Naive thymus-derived CD4-positive, alpha-beta T cell (primary cell): ENCODE measurements around the gene PLCL2. TPM values are rescaled to one million over a fixed set of nuclear protein-coding genes. Genes with fewer than 3 reads are reported as not detected.

ENCODE experiments used
- ATAC-seq: fragments of 150-1000 bp; cut with Tn5 transposase; 2 replicates; pipeline ENCODE4 v1.10.0; 2021; ENCODE audit warnings: mild to moderate bottlenecking, moderate library complexity
- CTCF ChIA-PET: fragments of 350-600 bp; sonication (Branson Sonifier 250); formaldehyde crosslinking; loops from one replicate; lab custom pipeline; 2021; ENCODE audit warnings: antibody characterized with exemption; lab: Charles Lee
- POLR2A ChIA-PET: fragments of 350-600 bp; sonication (Branson Sonifier 250); formaldehyde crosslinking; loops from one replicate; lab custom pipeline; 2021; ENCODE audit warnings: antibody characterized with exemption, inconsistent platforms; lab: Charles Lee
- DNase-seq, 9 donors: peaks; one replicate each; pipeline versions ENCODE4 v3.0.0 to v3.0.0-alpha.2; 2020 to 2022; ENCODE audit warnings: mixed read lengths in 1 of 9
- H3K27ac ChIP-seq: one replicate; pipeline ENCODE4 v1.7.0; 2013; ENCODE audit warnings: mild to moderate bottlenecking, low read depth, low read length, moderate library complexity
- H3K27me3 ChIP-seq, 2 donors: one replicate each; pipeline ENCODE4 v1.7.0; 2013; ENCODE audit warnings: low read length in 2 of 2, mild to moderate bottlenecking in 2 of 2, moderate library complexity in 2 of 2; ENCODE audit not compliant: control insufficient read depth in 2 of 2, insufficient read depth in 2 of 2
- H3K36me3 ChIP-seq, 3 experiments: 1 replicate in 2 of 3; 2 replicates in 1 of 3; pipeline ENCODE4 v1.7.0; 2013; ENCODE audit warnings: low read length in 3 of 3, mild to moderate bottlenecking in 3 of 3, moderate library complexity in 1 of 3; ENCODE audit not compliant: insufficient read depth in 3 of 3, control insufficient read depth in 2 of 3
- H3K4me1 ChIP-seq, 2 donors: one replicate each; pipeline ENCODE4 v1.7.0; 2013; ENCODE audit warnings: low read length in 2 of 2, mild to moderate bottlenecking in 2 of 2, moderate library complexity in 1 of 2; ENCODE audit not compliant: control insufficient read depth in 2 of 2, insufficient read depth in 2 of 2
- H3K4me3 ChIP-seq: 2 replicates; pipeline ENCODE4 v1.7.0; 2013; ENCODE audit warnings: mild to moderate bottlenecking, low read length
- H3K9me3 ChIP-seq, 3 experiments: 1 replicate in 2 of 3; 2 replicates in 1 of 3; pipeline ENCODE4 v1.7.0; 2013; ENCODE audit warnings: low read length in 3 of 3; ENCODE audit not compliant: control insufficient read depth in 2 of 3
- H3K27ac Mint-ChIP-seq, 9 donors: one replicate each; pipeline ENCODE4 v1.8.0; 2020 to 2022; ENCODE audit warnings: mixed read lengths in 9 of 9, mild to moderate bottlenecking in 8 of 9, moderate library complexity in 5 of 9, inconsistent platforms in 2 of 9
- H3K27me3 Mint-ChIP-seq, 5 donors: one replicate each; pipeline ENCODE4 v1.8.0; 2021 to 2022; ENCODE audit warnings: mixed read lengths in 5 of 5, mild to moderate bottlenecking in 1 of 5
- H3K36me3 Mint-ChIP-seq, 5 donors: one replicate each; pipeline ENCODE4 v1.8.0; 2020 to 2022; ENCODE audit warnings: mixed read lengths in 5 of 5, mild to moderate bottlenecking in 3 of 5, inconsistent platforms in 1 of 5
- H3K4me1 Mint-ChIP-seq, 7 donors: one replicate each; pipeline ENCODE4 v1.8.0; 2020 to 2022; ENCODE audit warnings: mixed read lengths in 7 of 7, mild to moderate bottlenecking in 3 of 7, inconsistent platforms in 1 of 7
- H3K4me3 Mint-ChIP-seq, 10 donors: one replicate each; pipeline ENCODE4 v1.8.0; 2020 to 2022; ENCODE audit warnings: mild to moderate bottlenecking in 10 of 10, mixed read lengths in 10 of 10, moderate library complexity in 6 of 10, inconsistent platforms in 2 of 10
- H3K9me3 Mint-ChIP-seq, 11 donors: one replicate each; pipeline ENCODE4 v1.8.0; 2020 to 2022; ENCODE audit warnings: mixed read lengths in 11 of 11, mild to moderate bottlenecking in 4 of 11, inconsistent platforms in 1 of 11, moderate library complexity in 1 of 11
- intact Hi-C, 2 donors: fragments of 100-400 bp; cut with micrococcal nuclease; formaldehyde crosslinking; loops; one replicate each; pipeline ENCODE4 v1.15.1; 2023
- polyA plus RNA-seq, 2 donors: library from polyadenylated mRNA; unstranded; fragments of 300-500 nt; fragmentation: Illumina TruSeq; gene quantifications; one replicate each; pipeline ENCODE4 v1.2.3, GENCODE V29; 2021
- total RNA-seq, 6 experiments: library from RNA in 5 of 6; stranded (reverse) in 5 of 6; gene quantifications; 1 replicate in 5 of 6; 2 replicates in 1 of 6; pipeline ENCODE4 v1.2.3 and lab custom pipeline; 2021 to 2026

Gene PLCL2
- total and polyA plus RNA-seq, 7 experiments from 2014 or later: 48.9 to 90.8 (median 64.1) TPM

- CTCF ChIA-PET: no interaction called here
- POLR2A ChIA-PET: interaction anchor here (1.2 kb wide), 1 partner anchor 24 kb away, joined by 4 read pairs; no protein-coding TSS in a partner anchor
Measured at GRCh38 chr3:16860234-16860633, 24.5 kb upstream of the PLCL2 start.

GRCh38 chr3:16861432-16861831 lies 23.3 kb upstream of the PLCL2 start:
- Histone ChIP-seq H3K4me3 (no peak overlapping the region), H3K27ac (no peak overlapping the region), H3K36me3 (no peaks in the 10 kb centered on the region), H3K9me3 (no peaks in the 10 kb centered on the region), H3K27me3 (no peaks in the 10 kb centered on the region), H3K4me1 (peaks cover under 1 to 1% of the 10 kb centered on the region in 2 donors)
- Mint-ChIP-seq H3K9me3 (peaks cover 0 to 1% (median 0%) of the 10 kb centered on the region in 11 donors), H3K4me1 (peaks cover 3 to 12% (median 7%) of the 10 kb centered on the region in 7 donors), H3K36me3 (peaks cover 0 to 7% (median 0%) of the 10 kb centered on the region in 5 donors), H3K4me3 (no peak overlapping the region), H3K27me3 (peaks cover 0 to 48% (median 4%) of the 10 kb centered on the region in 5 donors), H3K27ac (no peak overlapping the region)
- ATAC-seq: no peak
- CTCF ChIA-PET: no interaction called here
- POLR2A ChIA-PET: interaction anchor here (0.7 to 1.2 kb wide), 2 partner anchors 13 to 23 kb away, joined by 3 to 4 read pairs; no protein-coding TSS in a partner anchor
- DNase-seq: no peak
- intact Hi-C loops: no loop called here

More at GRCh38 chr3:16860234-16860633, 24.5 kb upstream of the PLCL2 start:
- Histone ChIP-seq H3K27ac (no peak overlapping the region), H3K4me3 (no peak overlapping the region), H3K36me3 (no peaks in the 10 kb centered on the region), H3K9me3 (no peaks in the 10 kb centered on the region), H3K27me3 (no peaks in the 10 kb centered on the region), H3K4me1 (no peaks in the 10 kb centered on the region)
- H3K36me3 Mint-ChIP-seq: peaks cover 0 to 7% (median 0%) of the 10 kb centered on the region in 5 donors
- no peak overlapping the region for H3K4me3 Mint-ChIP-seq
- DNase-seq (no peak), ATAC-seq (no peak)
- H3K27ac Mint-ChIP-seq: no peak overlapping the region
- intact Hi-C loops: no loop called here
- peaks cover 0 to 8% (median 2%) of the 10 kb centered on the region in 7 donors for H3K4me1 Mint-ChIP-seq
- peaks cover 0 to 1% (median 0%) of the 10 kb centered on the region in 11 donors for H3K9me3 Mint-ChIP-seq
- peaks cover 0 to 37% (median 0%) of the 10 kb centered on the region in 5 donors for H3K27me3 Mint-ChIP-seq

GRCh38 chr3:16864610-16865313 lies 20.0 kb upstream of the PLCL2 start:
- Histone ChIP-seq H3K9me3 (no peaks in the 10 kb centered on the region), H3K36me3 (no peaks in the 10 kb centered on the region), H3K4me1 (peaks cover 7 to 9% of the 10 kb centered on the region in 2 donors), H3K27ac (no peak overlapping the region), H3K27me3 (no peaks in the 10 kb centered on the region), H3K4me3 (no peak overlapping the region)
- ChIA-PET POLR2A (no interaction called here), CTCF (no interaction called here)
- DNase-seq (no peak), ATAC-seq (no peak)
- Mint-ChIP-seq H3K9me3 (peaks cover 0 to 1% (median 0%) of the 10 kb centered on the region in 11 donors), H3K27ac (no peak overlapping the region), H3K4me3 (no peak overlapping the region), H3K27me3 (peaks cover 0 to 47% (median 9%) of the 10 kb centered on the region in 5 donors), H3K4me1 (peaks cover 11 to 13% (median 12%) of the 10 kb centered on the region in 7 donors), H3K36me3 (peaks cover 0 to 7% (median 0%) of the 10 kb centered on the region in 5 donors)
- intact Hi-C loops: loop anchor here in 1 of 2 donors (2.0 kb wide), 1 partner anchor 16 kb away; no protein-coding TSS in a partner anchor

GRCh38 chr3:16865335-16865734 lies 19.4 kb upstream of the PLCL2 start:
- peaks cover 0 to 46% (median 9%) of the 10 kb centered on the region in 5 donors for H3K27me3 Mint-ChIP-seq

GRCh38 chr3:16866571-16866970 lies 18.2 kb upstream of the PLCL2 start:
- peaks cover 0 to 1% (median 0%) of the 10 kb centered on the region in 11 donors for H3K9me3 Mint-ChIP-seq
- no peak overlapping the region for H3K27ac ChIP-seq
- peak; percentile 61 for ATAC-seq
- H3K27ac Mint-ChIP-seq: no peak overlapping the region
- POLR2A ChIA-PET: interaction anchor here (1.2 to 1.6 kb wide), 2 partner anchors 8 to 17 kb away, joined by 4 read pairs; no protein-coding TSS in a partner anchor
- no peaks in the 10 kb centered on the region for H3K27me3 ChIP-seq
- H3K4me1 Mint-ChIP-seq: peaks cover 11 to 13% (median 12%) of the 10 kb centered on the region in 7 donors
- intact Hi-C loops: no loop called here
- CTCF ChIA-PET: no interaction called here
- H3K4me1 ChIP-seq: peaks cover 7 to 9% of the 10 kb centered on the region in 2 donors
- H3K36me3 Mint-ChIP-seq: peaks cover 0 to 5% (median 0%) of the 10 kb centered on the region in 5 donors
- no peaks in the 10 kb centered on the region for H3K9me3 ChIP-seq
- peak overlapping the region in 1 of 10 donors; percentile 9 for H3K4me3 Mint-ChIP-seq
- no peak for DNase-seq
- no peaks in the 10 kb centered on the region for H3K36me3 ChIP-seq
- H3K27me3 Mint-ChIP-seq: peaks cover 0 to 44% (median 9%) of the 10 kb centered on the region in 5 donors
- H3K4me3 ChIP-seq: no peak overlapping the region

More at GRCh38 chr3:16865335-16865734, 19.4 kb upstream of the PLCL2 start:
- Histone ChIP-seq H3K4me1 (peaks cover 7 to 9% of the 10 kb centered on the region in 2 donors), H3K27ac (no peak overlapping the region), H3K27me3 (no peaks in the 10 kb centered on the region), H3K36me3 (no peaks in the 10 kb centered on the region), H3K9me3 (no peaks in the 10 kb centered on the region), H3K4me3 (no peak overlapping the region)
- ChIA-PET CTCF (interaction anchor here (0.7 kb wide), 1 partner anchor 29 kb away, joined by 3 read pairs; no protein-coding TSS in a partner anchor), POLR2A (no interaction called here)
- intact Hi-C loops: loop anchor here in 1 of 2 donors (2.0 kb wide), 1 partner anchor 17 kb away; no protein-coding TSS in a partner anchor
- Mint-ChIP-seq H3K4me3 (no peak overlapping the region), H3K9me3 (peaks cover 0 to 1% (median 0%) of the 10 kb centered on the region in 11 donors), H3K27ac (no peak overlapping the region), H3K4me1 (peaks cover 11 to 13% (median 12%) of the 10 kb centered on the region in 7 donors), H3K36me3 (peaks cover 0 to 7% (median 0%) of the 10 kb centered on the region in 5 donors)
- DNase-seq: no peak
- no peak for ATAC-seq

GRCh38 chr3:16868513-16868912 lies 16.2 kb upstream of the PLCL2 start:
- intact Hi-C loops: no loop called here
- ChIA-PET POLR2A (no interaction called here), CTCF (interaction anchor here (1.3 kb wide), 1 partner anchor 16 kb away, joined by 3 read pairs; the partner anchor contains the start of gene PLCL2)
- H3K27me3 Mint-ChIP-seq: peaks cover 0 to 58% (median 10%) of the 10 kb centered on the region in 5 donors
- no peak overlapping the region for H3K4me3 Mint-ChIP-seq
- Histone ChIP-seq H3K9me3 (no peaks in the 10 kb centered on the region), H3K4me3 (no peak overlapping the region), H3K27me3 (no peaks in the 10 kb centered on the region), H3K27ac (no peak overlapping the region), H3K36me3 (no peaks in the 10 kb centered on the region), H3K4me1 (peaks cover 7 to 9% of the 10 kb centered on the region in 2 donors)
- DNase-seq (no peak), ATAC-seq (no peak)
- H3K27ac Mint-ChIP-seq: no peak overlapping the region
- peaks cover 0 to 3% (median 0%) of the 10 kb centered on the region in 5 donors for H3K36me3 Mint-ChIP-seq
- H3K9me3 Mint-ChIP-seq: no peaks in the 10 kb centered on the region
- H3K4me1 Mint-ChIP-seq: peaks cover 11 to 17% (median 13%) of the 10 kb centered on the region in 7 donors
